ENCODE measurements around the gene CYP1A1.

CYP1A1 gene, protein sequence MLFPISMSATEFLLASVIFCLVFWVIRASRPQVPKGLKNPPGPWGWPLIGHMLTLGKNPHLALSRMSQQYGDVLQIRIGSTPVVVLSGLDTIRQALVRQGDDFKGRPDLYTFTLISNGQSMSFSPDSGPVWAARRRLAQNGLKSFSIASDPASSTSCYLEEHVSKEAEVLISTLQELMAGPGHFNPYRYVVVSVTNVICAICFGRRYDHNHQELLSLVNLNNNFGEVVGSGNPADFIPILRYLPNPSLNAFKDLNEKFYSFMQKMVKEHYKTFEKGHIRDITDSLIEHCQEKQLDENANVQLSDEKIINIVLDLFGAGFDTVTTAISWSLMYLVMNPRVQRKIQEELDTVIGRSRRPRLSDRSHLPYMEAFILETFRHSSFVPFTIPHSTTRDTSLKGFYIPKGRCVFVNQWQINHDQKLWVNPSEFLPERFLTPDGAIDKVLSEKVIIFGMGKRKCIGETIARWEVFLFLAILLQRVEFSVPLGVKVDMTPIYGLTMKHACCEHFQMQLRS

DNA sequence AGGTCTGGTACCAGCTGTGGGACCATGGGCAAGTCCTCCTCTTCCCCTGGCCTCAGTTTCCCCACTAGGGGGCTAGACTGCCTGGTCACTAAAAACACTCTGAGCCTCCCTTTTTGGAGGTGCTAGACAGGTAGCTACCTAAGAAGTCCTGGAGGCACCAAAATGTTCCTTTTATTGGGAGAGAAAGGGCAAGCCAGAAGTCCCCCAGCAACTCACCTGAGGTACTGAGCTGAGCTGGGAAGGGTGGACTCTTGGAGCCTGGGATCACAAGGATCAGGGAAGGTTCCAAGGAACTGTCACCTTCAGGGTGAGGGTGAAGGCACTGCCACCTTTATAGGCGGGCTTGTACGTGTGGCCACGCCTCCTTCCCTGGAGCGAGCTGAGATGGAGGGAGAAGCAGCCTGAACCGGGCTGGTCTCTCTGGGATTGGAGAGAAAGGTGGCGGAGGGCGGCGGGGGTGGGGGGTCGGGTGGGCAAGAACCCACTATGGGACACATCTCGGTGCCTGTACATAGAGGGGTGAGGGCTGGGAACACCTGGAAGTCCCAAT is at the start of gene CYP1A1:
TSS of gene CYP1A1 (minus strand) at position 304 of the 550 bp plus-strand sequence. CDS start 2,431 bp downstream, outside the sequence.
- Mint-ChIP-seq H3K27ac (peak within 1 kb of the TSS; percentile 58), H3K4me3 (peak within 1 kb of the TSS; percentile 78), H3K4me1 (peaks cover 36% of the 10 kb centered on the region), H3K9me3 (no peaks in the 10 kb centered on the region), H3K36me3 (peaks cover 6% of the 10 kb centered on the region), H3K27me3 (peaks cover 33% of the 10 kb centered on the region)
- DNase-seq: peak; percentile 63
- CTCF ChIA-PET: interaction anchor here (1.1 to 1.9 kb wide), 4 partner anchors 10 to 176 kb away, joined by 3 to 4 read pairs (median 4); no protein-coding TSS in a partner anchor

DNA sequence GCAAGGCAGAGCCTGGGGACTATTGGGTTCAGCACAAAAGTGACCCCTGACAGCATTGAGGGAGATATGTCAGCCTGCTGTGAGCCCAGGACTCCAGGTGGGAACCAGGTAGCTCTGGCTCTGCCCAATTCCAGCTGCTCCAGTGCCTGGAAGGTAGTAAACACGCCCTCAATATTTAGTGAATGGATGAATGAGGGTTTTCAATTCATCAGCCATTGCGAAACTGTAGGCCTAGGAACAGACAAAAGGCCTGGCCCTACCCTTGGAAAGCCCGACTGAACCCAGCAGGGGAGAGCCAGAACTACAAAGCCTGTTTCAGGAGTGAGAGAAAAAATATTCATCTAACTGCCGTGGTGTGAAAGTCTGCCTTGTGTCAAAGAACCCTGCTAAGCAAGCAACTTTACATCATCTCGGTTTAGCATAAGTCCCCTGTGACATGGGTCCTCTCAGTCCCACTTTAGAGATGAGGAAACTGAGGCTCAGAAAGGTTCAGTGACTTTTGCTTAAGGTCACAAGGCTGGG is 48.5 kb upstream of the CYP1A1 start:
- DNase-seq: no peak
- H3K4me3 Mint-ChIP-seq: no peak overlapping the region
- peaks cover 2% of the 10 kb centered on the region for H3K36me3 Mint-ChIP-seq

DNA sequence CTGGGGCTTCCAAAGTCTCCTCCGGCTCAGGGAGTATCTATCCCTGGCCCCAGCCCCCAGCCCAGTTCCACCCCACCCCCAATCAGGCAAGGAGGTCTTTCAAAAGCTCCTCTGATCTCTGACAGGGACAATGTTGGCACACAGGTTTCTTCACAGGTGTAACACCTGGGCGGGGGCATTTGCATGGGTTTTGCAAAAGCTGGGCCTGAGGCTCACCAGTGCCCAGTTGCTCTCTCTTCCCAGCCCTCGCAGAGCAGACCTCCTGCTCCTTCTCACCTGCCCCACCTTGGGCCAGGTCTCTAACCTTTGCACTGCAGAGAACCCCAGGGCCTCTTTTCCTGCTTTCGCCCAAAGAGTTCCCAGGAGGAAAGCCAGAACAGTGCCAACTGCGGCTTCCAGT is 48.0 kb upstream of the CYP1A1 start:
- DNase-seq: no peak
- no peaks in the 10 kb centered on the region for H3K9me3 Mint-ChIP-seq
- peaks cover 2% of the 10 kb centered on the region for H3K36me3 Mint-ChIP-seq
- H3K4me1 Mint-ChIP-seq: peaks cover 79% of the 10 kb centered on the region
- H3K4me3 Mint-ChIP-seq: no peak overlapping the region
- H3K27me3 Mint-ChIP-seq: peaks cover 20% of the 10 kb centered on the region
- H3K27ac Mint-ChIP-seq: peak overlapping the region; percentile 45
- CTCF ChIA-PET: interaction anchor here (1.2 to 23.0 kb wide), 8 partner anchors 9 to 177 kb away, joined by 4 to 880 read pairs (median 74); partner anchors contain the start of gene CSK

More for the DNA sequence above, 48.5 kb upstream of the CYP1A1 start:
- Mint-ChIP-seq H3K27me3 (peaks cover 17% of the 10 kb centered on the region), H3K27ac (peak overlapping the region; percentile 52), H3K9me3 (no peaks in the 10 kb centered on the region), H3K4me1 (peaks cover 80% of the 10 kb centered on the region)
- CTCF ChIA-PET: interaction anchor here (6.0 to 23.0 kb wide), 4 partner anchors 20 to 176 kb away, joined by 73 to 880 read pairs (median 211); no protein-coding TSS in a partner anchor

DNA sequence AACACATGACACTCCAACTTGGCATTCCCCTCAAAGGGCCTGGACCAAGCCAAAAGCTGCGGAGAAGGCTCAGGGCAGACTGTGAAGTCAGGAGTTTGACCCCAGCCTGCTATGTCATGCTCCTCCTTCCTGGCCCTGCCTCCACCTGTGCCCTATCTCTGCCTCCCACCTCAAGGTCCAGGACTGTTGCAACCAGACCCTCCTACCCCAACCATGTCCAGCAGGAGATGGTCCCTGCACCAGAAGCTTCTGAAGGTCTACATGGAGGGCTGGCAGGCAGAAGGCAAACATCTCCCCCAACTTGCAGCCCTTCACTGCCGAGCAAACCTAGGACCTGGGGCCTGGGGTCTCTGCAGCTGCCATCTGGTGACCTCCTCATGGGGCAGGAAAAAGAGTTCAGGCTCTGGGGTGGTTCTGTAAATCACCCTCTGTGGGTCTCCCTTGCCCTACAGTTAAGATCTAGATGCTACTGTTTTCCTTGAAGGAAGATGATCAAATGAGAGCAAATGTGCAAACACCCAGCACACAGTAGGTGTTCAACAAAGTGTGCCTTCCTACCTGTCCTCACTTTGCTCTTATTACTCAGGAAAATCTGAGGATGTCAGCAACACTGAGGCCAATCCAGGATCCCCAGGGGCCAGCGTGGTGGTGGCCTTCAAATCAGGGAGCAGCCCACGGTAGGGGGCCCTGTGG is 45.0 kb upstream of the CYP1A1 start:
- H3K27ac Mint-ChIP-seq: no peak overlapping the region
- no peak for DNase-seq
- H3K9me3 Mint-ChIP-seq: no peaks in the 10 kb centered on the region
- H3K4me1 Mint-ChIP-seq: peaks cover 49% of the 10 kb centered on the region
- H3K4me3 Mint-ChIP-seq: no peak overlapping the region
- H3K27me3 Mint-ChIP-seq: peaks cover 28% of the 10 kb centered on the region
- H3K36me3 Mint-ChIP-seq: no peaks in the 10 kb centered on the region
- CTCF ChIA-PET: interaction anchor here (0.6 to 23.0 kb wide), 37 partner anchors 7 to 397 kb away, joined by 3 to 880 read pairs (median 5); partner anchors contain the start of genes CSK, EDC3, FAM219B and RPP25

DNA sequence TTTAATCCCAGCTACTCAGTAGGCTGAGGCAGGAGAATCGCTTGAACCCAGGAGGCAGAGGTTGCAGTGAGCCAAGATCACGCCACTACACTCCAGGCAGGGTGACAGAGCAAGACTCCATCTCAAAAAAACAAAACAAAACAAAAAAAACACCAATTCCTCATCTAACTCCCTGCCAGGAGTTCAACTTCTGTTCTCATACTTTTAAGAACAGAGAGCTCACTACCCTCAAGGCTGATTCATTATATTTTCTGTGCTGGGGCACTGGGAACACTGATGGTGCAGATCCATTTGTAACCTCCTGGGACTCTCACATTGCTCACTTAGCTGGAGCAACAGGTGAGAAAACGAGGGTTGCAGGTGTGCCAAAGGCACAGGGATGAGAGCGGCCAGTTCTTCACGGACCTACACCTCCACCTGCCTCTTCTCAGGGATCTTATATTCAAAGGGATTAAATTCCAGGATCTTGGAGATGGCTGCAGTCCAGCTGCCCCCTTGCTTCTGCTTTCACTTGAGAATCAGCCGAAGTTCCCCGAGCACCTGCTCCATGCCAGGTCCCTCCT is 44.2 kb upstream of the CYP1A1 start:
- Mint-ChIP-seq H3K36me3 (no peaks in the 10 kb centered on the region), H3K4me1 (peaks cover 45% of the 10 kb centered on the region)

DNA sequence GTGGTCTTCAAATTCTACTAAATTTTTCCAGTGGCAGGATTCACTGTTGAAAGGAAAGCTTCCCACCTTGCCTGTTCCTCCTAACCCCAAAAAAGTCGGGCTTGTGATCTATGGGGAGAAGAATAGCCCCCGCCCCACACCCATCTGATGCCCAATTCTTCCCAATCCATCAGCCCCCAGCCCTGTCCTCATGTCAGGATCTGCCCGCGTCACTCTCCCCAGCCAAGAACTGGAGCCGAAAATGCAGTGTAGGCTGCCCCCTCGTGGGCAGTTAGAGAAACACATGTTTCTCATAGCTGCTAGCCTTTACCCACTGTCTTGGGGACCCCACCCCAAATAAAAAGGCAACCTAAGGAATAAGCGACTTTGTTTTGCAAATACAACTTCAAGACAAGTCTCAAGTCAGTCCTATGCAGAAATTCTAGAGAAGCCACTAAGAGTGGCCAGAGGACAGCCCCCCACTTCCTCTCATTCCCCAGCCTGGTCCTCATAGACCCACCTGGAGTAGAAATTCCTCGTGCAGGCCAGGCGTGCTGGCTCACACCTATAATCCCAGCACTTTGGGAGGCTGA is 43.5 kb upstream of the CYP1A1 start:
- H3K4me3 Mint-ChIP-seq: no peak overlapping the region
- CTCF ChIA-PET: interaction anchor here (0.6 to 23.0 kb wide), 32 partner anchors 9 to 387 kb away, joined by 3 to 880 read pairs (median 5); partner anchors contain the start of gene CSK
- H3K36me3 Mint-ChIP-seq: no peaks in the 10 kb centered on the region
- H3K4me1 Mint-ChIP-seq: peaks cover 39% of the 10 kb centered on the region
- no peaks in the 10 kb centered on the region for H3K9me3 Mint-ChIP-seq
- DNase-seq: peak; percentile 81
- no peak overlapping the region for H3K27ac Mint-ChIP-seq
- H3K27me3 Mint-ChIP-seq: peaks cover 28% of the 10 kb centered on the region

More for the DNA sequence above, 44.2 kb upstream of the CYP1A1 start:
- DNase-seq: no peak
- no peak overlapping the region for H3K27ac Mint-ChIP-seq
- H3K27me3 Mint-ChIP-seq: peaks cover 28% of the 10 kb centered on the region
- H3K9me3 Mint-ChIP-seq: no peaks in the 10 kb centered on the region
- CTCF ChIA-PET: interaction anchor here (0.6 to 23.0 kb wide), 34 partner anchors 8 to 387 kb away, joined by 3 to 880 read pairs (median 6); partner anchors contain the start of genes CSK and RPP25
- H3K4me3 Mint-ChIP-seq: no peak overlapping the region

DNA sequence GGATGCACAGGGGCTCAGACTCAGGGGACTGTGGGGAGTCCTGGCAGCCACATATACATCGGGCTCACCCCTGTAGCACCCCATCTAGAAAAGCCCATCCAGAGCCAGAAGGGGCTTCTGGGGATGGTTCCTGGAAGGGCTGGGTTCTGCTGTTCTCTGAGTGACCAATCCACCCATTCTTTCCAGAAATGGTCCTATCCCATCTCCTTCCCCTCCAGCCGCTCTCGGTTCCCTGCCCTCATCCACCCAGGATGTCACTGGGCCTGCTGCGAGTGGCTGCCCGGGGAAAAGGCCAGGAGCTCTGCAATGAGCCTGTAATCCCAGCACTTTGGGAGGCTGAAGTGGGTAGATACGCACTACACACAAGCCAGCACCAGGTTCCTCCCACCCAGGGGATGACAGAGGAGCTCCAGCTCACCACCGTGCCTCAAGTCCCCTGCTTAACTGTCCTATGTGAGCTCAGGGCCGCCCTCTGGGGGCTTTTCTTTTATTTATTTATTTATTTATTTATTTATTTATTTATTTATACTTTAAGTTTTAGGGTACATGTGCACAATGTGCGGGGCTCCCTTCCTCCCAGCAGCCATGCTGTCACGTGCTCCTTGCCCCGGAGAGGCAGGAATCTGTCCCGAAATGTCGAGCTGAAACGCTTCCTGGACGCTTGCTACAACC is 42.9 kb upstream of the CYP1A1 start:
- H3K36me3 Mint-ChIP-seq: no peaks in the 10 kb centered on the region
- no peaks in the 10 kb centered on the region for H3K9me3 Mint-ChIP-seq
- H3K27ac Mint-ChIP-seq: no peak overlapping the region
- CTCF ChIA-PET: interaction anchor here (0.6 to 23.0 kb wide), 25 partner anchors 8 to 306 kb away, joined by 3 to 880 read pairs (median 8); partner anchors contain the start of gene CSK
- H3K4me1 Mint-ChIP-seq: peaks cover 33% of the 10 kb centered on the region
- no peak overlapping the region for H3K4me3 Mint-ChIP-seq
- H3K27me3 Mint-ChIP-seq: peaks cover 34% of the 10 kb centered on the region
- DNase-seq: no peak

DNA sequence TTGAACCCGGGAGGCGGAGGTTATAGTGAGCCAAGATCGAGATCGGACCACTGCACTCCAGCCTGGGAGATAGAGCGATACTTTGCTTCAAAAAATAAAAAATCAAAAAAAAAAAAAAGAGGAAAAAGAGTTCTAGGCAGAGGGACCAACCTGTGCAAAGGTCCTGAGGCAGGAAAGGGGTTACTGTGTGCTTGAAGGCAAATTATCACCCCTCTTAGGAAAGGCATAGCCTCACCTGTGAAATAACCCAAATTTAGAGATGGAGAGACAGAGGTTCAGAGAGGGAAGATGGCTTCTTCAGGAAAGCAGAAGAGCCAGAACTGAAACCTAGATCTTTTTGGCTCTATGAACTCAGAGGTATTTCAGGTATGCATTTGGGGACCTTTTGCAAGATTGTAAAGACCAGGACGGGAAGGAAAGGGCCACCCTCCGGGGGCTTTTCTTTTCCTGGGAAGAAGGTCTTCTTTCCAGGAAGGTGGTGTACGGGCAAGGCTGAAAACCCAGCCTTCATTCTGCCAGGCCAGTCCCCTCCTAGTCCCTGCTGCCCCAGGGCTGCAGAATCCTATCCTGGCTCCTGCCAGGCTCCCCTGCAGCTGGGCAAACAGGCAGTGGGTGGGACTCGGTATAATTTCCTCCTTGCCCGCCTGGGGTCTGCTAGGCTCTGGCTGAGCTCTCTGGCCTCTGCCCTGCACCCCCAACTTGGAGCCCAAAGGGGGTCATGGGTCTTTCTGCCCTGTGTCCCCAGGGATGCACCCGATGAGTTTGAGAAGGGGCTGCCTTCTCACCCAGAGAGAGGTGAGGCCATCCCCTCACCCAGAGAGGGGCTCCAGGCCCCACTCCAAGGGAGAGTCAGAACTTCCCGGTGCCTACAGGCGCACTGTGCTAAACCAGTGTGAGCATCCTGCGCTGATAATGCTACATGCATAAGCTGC is 42.1 kb upstream of the CYP1A1 start:
- H3K27me3 Mint-ChIP-seq: peaks cover 38% of the 10 kb centered on the region
- H3K36me3 Mint-ChIP-seq: no peaks in the 10 kb centered on the region
- no peak for DNase-seq
- H3K4me1 Mint-ChIP-seq: peaks cover 33% of the 10 kb centered on the region
- no peak overlapping the region for H3K27ac Mint-ChIP-seq
- no peaks in the 10 kb centered on the region for H3K9me3 Mint-ChIP-seq
- H3K4me3 Mint-ChIP-seq: no peak overlapping the region
- CTCF ChIA-PET: interaction anchor here (1.7 to 23.0 kb wide), 13 partner anchors 9 to 183 kb away, joined by 5 to 880 read pairs (median 21); partner anchors contain the start of gene CSK

DNA sequence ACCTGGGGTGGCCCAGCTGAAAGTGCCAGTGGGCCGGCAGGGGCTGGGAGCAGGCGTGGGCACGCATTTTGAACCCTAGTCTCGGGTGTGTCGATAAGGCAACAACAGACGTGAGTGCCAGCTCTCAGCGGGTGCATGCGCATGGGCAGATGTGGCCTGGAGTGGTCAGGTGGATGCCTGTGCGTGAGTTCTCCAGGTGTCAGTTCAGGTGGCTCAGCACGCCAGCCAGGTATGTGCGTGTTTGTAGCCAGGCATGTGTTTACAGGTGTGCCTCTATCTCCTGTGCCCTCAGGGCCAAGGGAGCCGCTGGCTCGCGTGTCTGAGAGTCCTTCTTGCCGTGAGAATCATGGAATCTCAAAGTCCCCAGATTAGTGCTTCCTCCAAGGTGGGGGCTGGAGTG is 38.1 kb upstream of the CYP1A1 start:
- no peak overlapping the region for H3K27ac Mint-ChIP-seq
- H3K9me3 Mint-ChIP-seq: no peaks in the 10 kb centered on the region
- no peak for DNase-seq
- peaks cover 17% of the 10 kb centered on the region for H3K4me1 Mint-ChIP-seq
- H3K27me3 Mint-ChIP-seq: peaks cover 34% of the 10 kb centered on the region
- CTCF ChIA-PET: interaction anchor here (0.7 to 2.5 kb wide), 5 partner anchors 8 to 131 kb away, joined by 3 to 18 read pairs (median 4); no protein-coding TSS in a partner anchor
- no peak overlapping the region for H3K4me3 Mint-ChIP-seq
- no peaks in the 10 kb centered on the region for H3K36me3 Mint-ChIP-seq

DNA sequence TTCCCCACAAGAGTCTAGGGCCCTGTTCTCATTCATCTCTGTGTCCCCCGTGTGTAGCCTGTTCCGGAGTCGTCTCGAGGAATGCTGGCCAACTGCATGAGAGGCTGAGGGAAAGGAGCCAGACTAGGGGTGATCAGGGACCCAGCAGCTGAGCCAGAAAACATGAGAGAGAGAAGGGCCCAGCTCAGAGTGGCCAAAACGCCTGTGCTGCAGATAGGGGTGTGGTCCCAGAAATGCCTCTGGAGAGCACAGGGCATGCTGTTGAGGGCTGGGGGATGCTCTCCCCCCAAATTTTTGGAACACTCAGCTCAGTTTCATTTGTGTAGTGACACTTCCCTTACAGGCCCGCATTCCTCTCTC is 37.4 kb upstream of the CYP1A1 start:
- CTCF ChIA-PET: interaction anchor here (0.7 to 2.5 kb wide), 6 partner anchors 8 to 131 kb away, joined by 3 to 18 read pairs (median 4); no protein-coding TSS in a partner anchor
- H3K27me3 Mint-ChIP-seq: peaks cover 32% of the 10 kb centered on the region
- no peak overlapping the region for H3K27ac Mint-ChIP-seq
- H3K36me3 Mint-ChIP-seq: no peaks in the 10 kb centered on the region
- DNase-seq: no peak
- H3K4me1 Mint-ChIP-seq: peaks cover 17% of the 10 kb centered on the region
- no peak overlapping the region for H3K4me3 Mint-ChIP-seq
- H3K9me3 Mint-ChIP-seq: no peaks in the 10 kb centered on the region

DNA sequence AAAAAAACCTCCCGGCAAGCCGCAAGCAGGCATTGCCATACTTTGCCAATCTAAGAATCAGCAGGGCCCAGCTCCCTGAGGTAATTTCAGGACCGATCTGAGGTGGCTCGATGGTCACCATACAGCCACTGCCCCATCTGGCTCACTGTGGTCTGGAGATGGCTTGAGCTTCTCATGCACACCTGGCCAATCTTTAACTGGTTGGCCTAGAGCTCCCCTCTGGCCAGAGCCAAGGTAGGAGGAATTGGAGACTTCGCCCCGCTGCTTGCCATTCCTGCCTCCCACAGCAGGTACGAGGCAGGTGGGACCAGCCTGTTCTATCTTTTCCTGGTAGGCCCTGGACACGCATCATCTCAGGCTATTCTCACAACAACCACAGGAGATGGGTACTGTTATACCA is 33.4 kb upstream of the CYP1A1 start:
- Mint-ChIP-seq H3K9me3 (no peaks in the 10 kb centered on the region), H3K4me3 (no peak overlapping the region), H3K4me1 (peaks cover 17% of the 10 kb centered on the region), H3K27me3 (peaks cover 45% of the 10 kb centered on the region), H3K36me3 (no peaks in the 10 kb centered on the region), H3K27ac (no peak overlapping the region)
- DNase-seq: no peak
- CTCF ChIA-PET: interaction anchor here (1.2 to 2.8 kb wide), 3 partner anchors 10 to 123 kb away, joined by 3 to 14 read pairs (median 5); no protein-coding TSS in a partner anchor

All from activated naive CD4-positive, alpha-beta T cell treated with anti-CD3 and anti-CD28 coated beads, Interleukin-2, amount 10 ng/mL, durations not matched to agents 7 days and 5 days (primary cell).